ENCODE results near the gene KIR2DL1.

DNA sequence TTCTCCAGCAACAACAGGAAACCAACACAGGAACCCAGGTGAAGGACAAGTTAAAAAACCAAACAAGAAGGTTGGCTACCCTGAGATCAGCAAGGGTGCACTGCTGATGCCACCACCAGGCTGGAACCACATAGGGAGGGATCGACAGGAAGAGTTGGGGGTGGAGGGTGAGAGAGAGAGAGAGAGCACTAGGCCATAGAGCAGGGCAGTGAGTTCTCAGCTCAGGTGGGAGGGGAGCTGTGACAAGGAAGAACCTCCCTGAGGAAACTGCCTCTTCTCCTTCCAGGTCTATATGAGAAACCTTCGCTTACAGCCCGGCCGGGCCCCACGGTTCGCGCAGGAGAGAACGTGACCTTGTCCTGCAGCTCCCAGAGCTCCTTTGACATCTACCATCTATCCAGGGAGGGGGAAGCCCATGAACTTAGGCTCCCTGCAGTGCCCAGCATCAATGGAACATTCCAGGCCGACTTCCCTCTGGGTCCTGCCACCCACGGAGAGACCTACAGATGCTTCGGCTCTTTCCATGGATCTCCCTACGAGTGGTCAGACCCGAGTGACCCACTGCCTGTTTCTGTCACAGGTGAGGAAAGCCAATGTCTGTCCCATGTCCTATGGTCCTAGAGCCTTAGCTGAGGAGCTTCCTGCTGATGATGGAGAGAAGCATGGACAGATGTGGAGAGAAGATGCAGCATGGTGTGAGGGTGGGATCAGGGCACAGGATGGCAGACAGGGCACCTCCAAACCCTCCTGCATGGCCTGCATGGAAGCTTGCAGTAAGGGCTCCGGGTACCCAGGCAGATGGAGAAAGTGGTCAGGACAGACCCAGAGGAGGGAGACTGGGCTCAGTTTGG lies 36.3 kb downstream of the KIR2DL1 start:
- TF ChIP-seq, protein P1, sequence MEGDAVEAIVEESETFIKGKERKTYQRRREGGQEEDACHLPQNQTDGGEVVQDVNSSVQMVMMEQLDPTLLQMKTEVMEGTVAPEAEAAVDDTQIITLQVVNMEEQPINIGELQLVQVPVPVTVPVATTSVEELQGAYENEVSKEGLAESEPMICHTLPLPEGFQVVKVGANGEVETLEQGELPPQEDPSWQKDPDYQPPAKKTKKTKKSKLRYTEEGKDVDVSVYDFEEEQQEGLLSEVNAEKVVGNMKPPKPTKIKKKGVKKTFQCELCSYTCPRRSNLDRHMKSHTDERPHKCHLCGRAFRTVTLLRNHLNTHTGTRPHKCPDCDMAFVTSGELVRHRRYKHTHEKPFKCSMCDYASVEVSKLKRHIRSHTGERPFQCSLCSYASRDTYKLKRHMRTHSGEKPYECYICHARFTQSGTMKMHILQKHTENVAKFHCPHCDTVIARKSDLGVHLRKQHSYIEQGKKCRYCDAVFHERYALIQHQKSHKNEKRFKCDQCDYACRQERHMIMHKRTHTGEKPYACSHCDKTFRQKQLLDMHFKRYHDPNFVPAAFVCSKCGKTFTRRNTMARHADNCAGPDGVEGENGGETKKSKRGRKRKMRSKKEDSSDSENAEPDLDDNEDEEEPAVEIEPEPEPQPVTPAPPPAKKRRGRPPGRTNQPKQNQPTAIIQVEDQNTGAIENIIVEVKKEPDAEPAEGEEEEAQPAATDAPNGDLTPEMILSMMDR (IDR thresholded peaks at IDR 0.05), result no peak
- TF ChIP-seq POLR2A (IDR thresholded peaks at IDR 0.05), result no peak
